H1 (cell line): ENCODE measurements around the gene ADAMTS8. TPM values are rescaled to one million over a fixed set of nuclear protein-coding genes. Genes with fewer than 3 reads are reported as not detected.

Source experiments
- CTCF ChIA-PET: fragments of 300-600 bp; sonication (Branson Sonifier 250); formaldehyde crosslinking; loops from one replicate; lab custom pipeline; 2021; ENCODE audit not compliant: partially characterized antibody; lab: Charles Lee
- POLR2A ChIA-PET: fragments of 300-600 bp; sonication (Branson Sonifier 250); formaldehyde crosslinking; loops from one replicate; lab custom pipeline; 2021; ENCODE audit warnings: inconsistent platforms; ENCODE audit not compliant: partially characterized antibody; lab: Charles Lee
- DNase-seq, 2 experiments: peaks; one replicate each; pipeline versions ENCODE4 v3.0.0 to v3.0.0-alpha.2; 2010 to 2022; ENCODE audit warnings: low spot score in 2 of 2, low read depth in 1 of 2, mixed read lengths in 1 of 2
- FAIRE-seq: peaks from 2 replicates; lab custom pipeline; 2011; peaks lifted over from hg19 to GRCh38; lab: Jason Lieb, UNC
- H2AFZ ChIP-seq: 2 replicates; pipeline ENCODE4 v1.8.1; 2012; ENCODE audit warnings: low read length, inconsistent platforms
- H2AK5ac ChIP-seq: 2 replicates; pipeline ENCODE4 v1.6.1; 2013; ENCODE audit warnings: low read depth, low read length
- H2BK120ac ChIP-seq: replicated peaks from 2 replicates; pipeline ENCODE3; 2013; ENCODE audit warnings: low read depth, low read length, inconsistent platforms
- H2BK12ac ChIP-seq: 2 replicates; pipeline ENCODE4 v1.6.1; 2013; ENCODE audit warnings: low read depth, low read length
- H2BK15ac ChIP-seq: 2 replicates; pipeline ENCODE4 v1.6.1; 2013; ENCODE audit warnings: low read length
- H2BK20ac ChIP-seq: 2 replicates; pipeline ENCODE4 v1.6.1; 2013; ENCODE audit warnings: low read length
- H2BK5ac ChIP-seq: 2 replicates; pipeline ENCODE4 v1.6.1; 2013; ENCODE audit warnings: low read depth, low read length
- H3K14ac ChIP-seq: 2 replicates; pipeline ENCODE4 v1.6.1; 2013; ENCODE audit warnings: inconsistent platforms; ENCODE audit not compliant: insufficient read length
- H3K18ac ChIP-seq: 2 replicates; pipeline ENCODE4 v1.6.1; 2013; ENCODE audit warnings: low read length; ENCODE audit errors: extremely low read depth
- H3K23ac ChIP-seq: 2 replicates; pipeline ENCODE4 v1.6.1; 2013; ENCODE audit warnings: inconsistent platforms; ENCODE audit not compliant: insufficient read length
- H3K23me2 ChIP-seq: 2 replicates; pipeline ENCODE4 v1.6.1; 2013; ENCODE audit warnings: low read depth, low read length
- H3K27ac ChIP-seq: 2 replicates; pipeline ENCODE4 v1.6.1; 2011; ENCODE audit warnings: low read depth, low read length, inconsistent platforms
- H3K27me3 ChIP-seq, 4 experiments: replicated peaks in 1 of 4; 1 replicate in 1 of 4; 2 replicates in 3 of 4; pipeline versions ENCODE4 v1.6.1 to v1.8.1; 2011 to 2013; ENCODE audit warnings: low read length in 3 of 4, mild to moderate bottlenecking in 3 of 4, inconsistent platforms in 2 of 4, mixed read lengths in 2 of 4, moderate library complexity in 1 of 4; ENCODE audit not compliant: control insufficient read depth in 3 of 4, insufficient read depth in 3 of 4; ENCODE audit errors: extremely low read depth in 1 of 4
- H3K36me3 ChIP-seq, 4 experiments: 2 replicates each; pipeline versions ENCODE4 v1.6.1 to v1.8.1; 2011 to 2013; ENCODE audit warnings: mild to moderate bottlenecking in 4 of 4, low read length in 3 of 4, moderate library complexity in 2 of 4, control low read depth in 1 of 4, inconsistent platforms in 1 of 4; ENCODE audit not compliant: insufficient read depth in 4 of 4, control insufficient read depth in 2 of 4
- H3K4ac ChIP-seq: replicated peaks from 2 replicates; pipeline ENCODE3; 2013; ENCODE audit warnings: low read length, low read depth, mixed read lengths, inconsistent platforms; ENCODE audit not compliant: insufficient read length
- H3K4me1 ChIP-seq, 4 experiments: replicated peaks in 1 of 4; 1 replicate in 1 of 4; 2 replicates in 3 of 4; pipeline versions ENCODE4 v1.6.1 to v1.8.1; 2011 to 2013; ENCODE audit warnings: low read length in 3 of 4, inconsistent platforms in 2 of 4, mixed read lengths in 1 of 4; ENCODE audit not compliant: insufficient read depth in 4 of 4, control insufficient read depth in 3 of 4
- H3K4me2 ChIP-seq, 2 experiments: 2 replicates each; pipeline versions ENCODE4 v1.6.1 to v1.8.1; 2011 to 2013; ENCODE audit warnings: low read depth in 2 of 2, low read length in 2 of 2, control low read depth in 1 of 2, inconsistent platforms in 1 of 2, mild to moderate bottlenecking in 1 of 2; ENCODE audit not compliant: insufficient read depth in 1 of 2
- H3K4me3 ChIP-seq, 4 experiments: fragments of 200-600, 300-600 bp in 1 of 4; sonication (generic), shearing (Covaris generic), sonication (Bioruptor Twin) in 1 of 4; 2 replicates each; pipeline versions ENCODE4 v1.5.1 to v1.8.1; 2011 to 2016; ENCODE audit warnings: low read length in 4 of 4, low read depth in 3 of 4, control low read depth in 2 of 4, inconsistent platforms in 2 of 4, mild to moderate bottlenecking in 2 of 4, mixed read lengths in 1 of 4, moderate library complexity in 1 of 4; ENCODE audit not compliant: insufficient read depth in 2 of 4; ENCODE audit errors: extremely low read depth in 1 of 4
- H3K56ac ChIP-seq: replicated peaks from 2 replicates; pipeline ENCODE3; 2013; ENCODE audit warnings: low read depth, mild to moderate bottlenecking, mixed read lengths, low read length, inconsistent platforms; ENCODE audit not compliant: insufficient read length
- H3K79me1 ChIP-seq: 2 replicates; pipeline ENCODE4 v1.6.1; 2013; ENCODE audit warnings: low read depth, low read length, control low read depth
- H3K79me2 ChIP-seq, 2 experiments: 2 replicates each; pipeline versions ENCODE4 v1.6.1 to v1.8.1; 2012 to 2013; ENCODE audit warnings: low read length in 2 of 2, mild to moderate bottlenecking in 2 of 2, inconsistent platforms in 1 of 2; ENCODE audit not compliant: insufficient read depth in 2 of 2, control insufficient read depth in 1 of 2
- H3K9ac ChIP-seq, 4 experiments: replicated peaks in 1 of 4; 1 replicate in 1 of 4; 2 replicates in 3 of 4; pipeline versions ENCODE4 v1.6.1 to v1.8.1; 2011 to 2013; ENCODE audit warnings: low read depth in 3 of 4, low read length in 3 of 4, control low read depth in 2 of 4, mild to moderate bottlenecking in 2 of 4, moderate library complexity in 2 of 4, inconsistent platforms in 1 of 4; ENCODE audit errors: extremely low read depth in 1 of 4
- H3K9me3 ChIP-seq, 2 experiments: 2 replicates each; pipeline versions ENCODE4 v1.6.1 to v1.8.1; 2012 to 2013; ENCODE audit warnings: mild to moderate bottlenecking in 2 of 2, moderate library complexity in 2 of 2, control low read depth in 1 of 2, inconsistent platforms in 1 of 2, low read depth in 1 of 2, low read length in 1 of 2, mixed read lengths in 1 of 2; ENCODE audit not compliant: insufficient read depth in 2 of 2
- H4K20me1 ChIP-seq, 2 experiments: replicated peaks in 1 of 2; 2 replicates each; pipeline versions ENCODE3 to v1.8.1; 2011 to 2013; ENCODE audit warnings: inconsistent platforms in 2 of 2, low read length in 2 of 2, mild to moderate bottlenecking in 1 of 2; ENCODE audit not compliant: insufficient read depth in 2 of 2, control insufficient read depth in 1 of 2
- H4K5ac ChIP-seq: 2 replicates; pipeline ENCODE4 v1.6.1; 2013; ENCODE audit warnings: low read length, low read depth, mixed read lengths, inconsistent platforms; ENCODE audit not compliant: insufficient read length
- H4K8ac ChIP-seq: 2 replicates; pipeline ENCODE4 v1.8.0; 2013; ENCODE audit warnings: mild to moderate bottlenecking, moderate library complexity, low read length, inconsistent platforms; ENCODE audit not compliant: insufficient read depth; ENCODE audit errors: extremely low read depth
- H4K91ac ChIP-seq: replicated peaks from 2 replicates; pipeline ENCODE3; 2013; ENCODE audit warnings: low read length, mixed read lengths, inconsistent platforms; ENCODE audit not compliant: insufficient read length
- MAFK ChIP-seq: IDR thresholded peaks from 2 replicates; pipeline ENCODE4 v1.6.1; 2012; ENCODE audit warnings: low read depth, mild to moderate bottlenecking, improper control_type of control experiment, low read length
- RNF2 ChIP-seq: fragments of 200-900, 300-1000 bp; sonication (generic); IDR thresholded peaks from 2 replicates; pipeline ENCODE4 v1.7.1; 2016; ENCODE audit warnings: borderline replicate concordance, low read depth, mild to moderate bottlenecking, antibody characterized with exemption, low read length; ENCODE audit not compliant: poor library complexity, severe bottlenecking; ENCODE audit errors: missing control alignments
- WGBS, 2 experiments: shearing (Covaris generic) in 1 of 2; methylation state at CpG; one replicate each; pipeline versions ENCODE4 v1.1.6 to v1.1.7; 2013 to 2015; ENCODE audit warnings: low lambda C conversion rate in 2 of 2, mixed read lengths in 2 of 2, inconsistent platforms in 1 of 2, low coverage in 1 of 2, missing lambda C conversion rate in 1 of 2; ENCODE audit not compliant: insufficient replicate concordance in 2 of 2, insufficient coverage in 1 of 2, insufficient read length in 1 of 2; ENCODE audit errors: extremely low coverage in 1 of 2, missing lambda C conversion rate in 1 of 2; 5-methylcytosine and 5-hydroxymethylcytosine counted together
- polyA plus RNA-seq, 7 experiments: library from polyadenylated mRNA; depleted of rRNA in 3 of 7; stranded (reverse) in 5 of 7; unstranded in 2 of 7; fragments of >200 nt in 5 of 7; fragments of 200-250 nt in 2 of 7; gene quantifications; 1 replicate in 5 of 7; 2 replicates in 1 of 7; 4 replicates in 1 of 7; pipeline versions ENCODE4 v1.2.1 to v1.2.3, GENCODE V29; 2011 to 2013; ENCODE audit warnings: missing spikeins in 2 of 7, mixed read lengths in 2 of 7
- total RNA-seq: library from RNA; stranded (reverse); fragmentation: NEBNext Ultra II Directional; extraction: Animal tissue kit (Norgen Biotek cat#: 25700); gene quantifications from 2 replicates; pipeline ENCODE4 v1.2.1, GENCODE V29; 2021
- TF ChIP-seq, protein P1 (sequence below): IDR thresholded peaks from 2 replicates; pipeline ENCODE4 v1.6.1; 2012; ENCODE audit warnings: inconsistent platforms

Gene ADAMTS8
- total and polyA plus RNA-seq, 2 of the 8 experiments (the other 6 are each of a cell fraction or from before 2014, with no cell fraction given), result 9.3 to 16.6 TPM

DNA sequence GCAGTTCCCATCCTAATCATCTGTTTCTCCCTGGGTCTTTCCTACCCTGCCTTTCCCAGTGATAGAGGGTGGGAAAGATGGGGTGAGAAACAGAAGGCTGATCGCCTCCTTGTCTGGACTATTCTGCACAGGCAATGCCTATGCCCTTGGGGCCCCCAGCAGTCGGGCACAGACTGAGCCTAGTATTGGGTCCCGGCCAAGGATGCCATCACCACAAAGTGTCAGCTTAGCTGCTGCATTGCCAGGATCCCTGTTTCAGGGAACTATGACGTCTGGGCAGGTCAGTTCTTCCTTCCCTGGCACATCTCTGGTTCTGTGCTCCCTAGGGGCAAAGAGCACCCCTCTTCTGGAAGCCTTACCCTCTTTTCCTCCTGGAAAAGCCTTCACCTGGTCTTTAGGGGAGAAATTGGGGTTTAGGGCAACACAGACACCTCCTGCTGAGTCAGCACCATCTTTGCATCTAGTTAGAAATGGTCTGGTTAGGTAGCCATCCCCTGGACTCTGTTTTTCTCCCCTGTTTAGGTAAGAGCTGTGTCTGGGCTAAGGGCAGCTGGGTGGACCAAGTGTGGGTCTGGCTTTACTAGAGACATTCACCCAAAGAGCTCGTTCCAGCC lies 2.1 kb downstream of the ADAMTS8 start:
- DNase-seq, result no peak
- POLR2A ChIA-PET, result interaction anchor here (0.8 to 1.2 kb wide), 5 partner anchors 11 to 126 kb away, joined by 3 to 6 read pairs (median 5); no protein-coding TSS in a partner anchor
- WGBS, 2 experiments, result 85% methylated on average over 5 of the region's 5 CpGs; no CpG with 5 or more reads in 1 of the 2 experiments

More for the DNA sequence above, 2.1 kb downstream of the ADAMTS8 start:
- peaks cover 2 to 38% (median 37%) of the 10 kb centered on the region in 4 experiments for H3K27me3 ChIP-seq
- no peak overlapping the region for H3K23ac ChIP-seq
- H3K9me3 ChIP-seq, result no peaks in the 10 kb centered on the region
- H2AFZ ChIP-seq, result no peak overlapping the region
- H3K23me2 ChIP-seq, result peaks cover 9% of the 10 kb centered on the region; the same call in 1 of the 2 replicates
- H3K18ac ChIP-seq, result no peak overlapping the region
- no peak overlapping the region for H2BK120ac ChIP-seq
- H4K20me1 ChIP-seq, result no peaks in the 10 kb centered on the region
- no peak overlapping the region for H3K27ac ChIP-seq
- H3K36me3 ChIP-seq, result no peaks in the 10 kb centered on the region
- no peak overlapping the region for H4K5ac ChIP-seq
- CTCF ChIA-PET, result interaction anchor here (0.6 to 5.2 kb wide), 18 partner anchors 8 to 470 kb away, joined by 3 to 31 read pairs (median 4); no protein-coding TSS in a partner anchor
- no peak overlapping the region for H3K14ac ChIP-seq
- peaks cover 0 to 13% (median 9%) of the 10 kb centered on the region in 4 experiments; a peak in 6 of 7 replicates for H3K4me1 ChIP-seq
- no peak overlapping the region for H3K4me3 ChIP-seq
- TF ChIP-seq RNF2, result no peak
- TF ChIP-seq MAFK, result peak; percentile 42; the same call in 1 of the 2 replicates
- TF ChIP-seq, protein P1, sequence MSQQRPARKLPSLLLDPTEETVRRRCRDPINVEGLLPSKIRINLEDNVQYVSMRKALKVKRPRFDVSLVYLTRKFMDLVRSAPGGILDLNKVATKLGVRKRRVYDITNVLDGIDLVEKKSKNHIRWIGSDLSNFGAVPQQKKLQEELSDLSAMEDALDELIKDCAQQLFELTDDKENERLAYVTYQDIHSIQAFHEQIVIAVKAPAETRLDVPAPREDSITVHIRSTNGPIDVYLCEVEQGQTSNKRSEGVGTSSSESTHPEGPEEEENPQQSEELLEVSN, result no peak
- peak overlapping the region in 1 of 2 experiments; percentile 74; a peak in 1 of 4 replicates for H3K4me2 ChIP-seq
- FAIRE-seq, result no peak
- H4K91ac ChIP-seq, result no peak overlapping the region
- H3K4ac ChIP-seq, result no peak overlapping the region
- H2BK15ac ChIP-seq, result peak overlapping the region; percentile 89
- H3K56ac ChIP-seq, result no peak overlapping the region
- no peak overlapping the region for H3K9ac ChIP-seq
- peak overlapping the region; percentile 62; the same call in 1 of the 2 replicates for H2BK5ac ChIP-seq
- H3K79me1 ChIP-seq, result no peaks in the 10 kb centered on the region; the same call in 1 of the 2 replicates
- no peak overlapping the region; the same call in 1 of the 2 replicates for H4K8ac ChIP-seq
- H2AK5ac ChIP-seq, result no peak overlapping the region
- H2BK20ac ChIP-seq, result 0 out of 2 replicates have a peak overlapping the region, but pooled peaks have one; percentile 56
- peak overlapping the region; percentile 77; the same call in 1 of the 2 replicates for H2BK12ac ChIP-seq
- H3K79me2 ChIP-seq, result no peaks in the 10 kb centered on the region
